Activated T-cell treated with anti-CD3 and anti-CD28 coated beads, Interleukin-2, amount 50 U/mL, for 48 hours (primary cell): ENCODE measurements around the gene FAAP100.
A peak's percentile ranks its signal among the peaks of the same experiment; 100 is the strongest.
"Not testable (repeated sequence)": the region's sequence is repeated elsewhere in the genome, so short reads cannot be mapped to it uniquely, and the experiment has no call there.

Source experiments
- DNase-seq, 2 experiments: peaks; one replicate each; pipeline ENCODE4 v3.0.0-alpha.2; 2020

Gene FAAP100

GRCh38 chr17:81537343-81537855 is 14.8 kb downstream of the FAAP100 start:
- peak; percentile 55 to 57 for DNase-seq

GRCh38 chr17:81536299-81537290 is 15.6 kb downstream of the FAAP100 start:
- peak in 1 of 2 experiments; percentile 46 for DNase-seq

- no peak for DNase-seq
Observed at GRCh38 chr17:81535480-81536298, 16.5 kb downstream of the FAAP100 start.

GRCh38 chr17:81535007-81535328 is 17.2 kb downstream of the FAAP100 start:
- DNase-seq: no peak

GRCh38 chr17:81534157-81535006 is 17.8 kb downstream of the FAAP100 start:
- DNase-seq: no peak

GRCh38 chr17:81533339-81534141 is 18.6 kb downstream of the FAAP100 start:
- DNase-seq: no peak

GRCh38 chr17:81532490-81533287 is 19.5 kb downstream of the FAAP100 start:
- DNase-seq: no peak

- not testable (repeated sequence) for DNase-seq
Observed at GRCh38 chr17:81531998-81532404, 20.2 kb downstream of the FAAP100 start.

- not testable (repeated sequence) for DNase-seq
Observed at GRCh38 chr17:81531013-81531412, 21.1 kb downstream of the FAAP100 start.

- DNase-seq: no peak
Observed at GRCh38 chr17:81529437-81529803, 22.7 kb downstream of the FAAP100 start.

- no peak for DNase-seq
Observed at GRCh38 chr17:81528651-81529436, 23.3 kb downstream of the FAAP100 start.

- DNase-seq: no peak
Observed at GRCh38 chr17:81528384-81528650, 23.8 kb downstream of the FAAP100 start.

- no peak for DNase-seq
Observed at GRCh38 chr17:81527591-81528383, 24.4 kb downstream of the FAAP100 start, which contains the start of gene FSCN2. Gene FSCN2 (plus strand): TSS chr17:81528377. CDS start chr17:81528532, 155 bp downstream.

- DNase-seq: no peak
Observed at GRCh38 chr17:81526662-81527571, 25.2 kb downstream of the FAAP100 start.

- no peak for DNase-seq
Observed at GRCh38 chr17:81524865-81525159, 27.3 kb downstream of the FAAP100 start.

- DNase-seq: no peak
Observed at GRCh38 chr17:81524039-81524864, 27.9 kb downstream of the FAAP100 start.

GRCh38 chr17:81523402-81524038 is 28.6 kb downstream of the FAAP100 start:
- no peak for DNase-seq
